ENCODE measurements around the gene PYCR2.

DNA sequence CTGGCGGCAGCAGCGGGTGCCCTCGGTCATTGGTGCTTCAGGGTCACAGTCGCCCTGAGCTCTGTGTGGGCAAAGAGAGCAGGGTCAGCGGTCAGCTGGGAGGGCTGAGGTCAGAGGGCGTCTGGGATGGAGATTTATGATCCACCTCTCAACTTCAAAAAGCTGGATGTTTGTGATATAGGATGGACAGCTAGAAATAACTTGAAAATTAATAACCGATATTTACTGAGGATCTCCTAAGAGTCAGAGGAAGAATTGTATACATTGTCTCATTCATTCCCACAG, 37.1 kb downstream of the PYCR2 start:
- TF ChIP-seq, protein P1, sequence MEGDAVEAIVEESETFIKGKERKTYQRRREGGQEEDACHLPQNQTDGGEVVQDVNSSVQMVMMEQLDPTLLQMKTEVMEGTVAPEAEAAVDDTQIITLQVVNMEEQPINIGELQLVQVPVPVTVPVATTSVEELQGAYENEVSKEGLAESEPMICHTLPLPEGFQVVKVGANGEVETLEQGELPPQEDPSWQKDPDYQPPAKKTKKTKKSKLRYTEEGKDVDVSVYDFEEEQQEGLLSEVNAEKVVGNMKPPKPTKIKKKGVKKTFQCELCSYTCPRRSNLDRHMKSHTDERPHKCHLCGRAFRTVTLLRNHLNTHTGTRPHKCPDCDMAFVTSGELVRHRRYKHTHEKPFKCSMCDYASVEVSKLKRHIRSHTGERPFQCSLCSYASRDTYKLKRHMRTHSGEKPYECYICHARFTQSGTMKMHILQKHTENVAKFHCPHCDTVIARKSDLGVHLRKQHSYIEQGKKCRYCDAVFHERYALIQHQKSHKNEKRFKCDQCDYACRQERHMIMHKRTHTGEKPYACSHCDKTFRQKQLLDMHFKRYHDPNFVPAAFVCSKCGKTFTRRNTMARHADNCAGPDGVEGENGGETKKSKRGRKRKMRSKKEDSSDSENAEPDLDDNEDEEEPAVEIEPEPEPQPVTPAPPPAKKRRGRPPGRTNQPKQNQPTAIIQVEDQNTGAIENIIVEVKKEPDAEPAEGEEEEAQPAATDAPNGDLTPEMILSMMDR (IDR thresholded peaks at IDR 0.05; ENCODE audit: low read depth, low read length) = no peak
- TF ChIP-seq MYC (IDR thresholded peaks at IDR 0.05; ENCODE audit: low read depth, low read length) (no peak), MAX (IDR thresholded peaks at IDR 0.05; ENCODE audit: low read depth, low read length) (no peak), POLR2A (IDR thresholded peaks at IDR 0.05; ENCODE audit: extremely low read depth, insufficient read length) (no peak)

Measured in NB4 (cell line).